Thyroid gland (tissue), 4 donors: ENCODE measurements around the gene UBL4B. TPM values are rescaled to one million over a fixed set of nuclear protein-coding genes. Genes with fewer than 3 reads are reported as not detected.
A peak's percentile ranks its signal among the peaks of the same experiment; 100 is the strongest.

Experiments used
- DNase-seq, 2 donors: peaks; one replicate each; pipeline ENCODE4 v3.0.0-alpha.2; 2019
- H3K27ac ChIP-seq, 3 donors: fragments of 200-600 bp; sonication (generic); 1 replicate in 2 of 3; 2 replicates in 1 of 3; pipeline ENCODE4 v1.5.1; 2016 to 2019; ENCODE audit warnings: mild to moderate bottlenecking in 1 of 3, moderate library complexity in 1 of 3
- H3K27me3 ChIP-seq: fragments of 200-600 bp; sonication (generic); one replicate; pipeline ENCODE4 v1.5.1; 2019
- H3K36me3 ChIP-seq, 2 donors: fragments of 200-600 bp; sonication (generic); one replicate each; pipeline ENCODE4 v1.5.1; 2016 to 2019
- H3K4me1 ChIP-seq, 2 donors: fragments of 200-600 bp; sonication (generic); one replicate each; pipeline ENCODE4 v1.5.1; 2017 to 2019
- H3K4me3 ChIP-seq, 3 donors: fragments of 200-600 bp; sonication (generic); replicated peaks in 1 of 3; 1 replicate in 2 of 3; 2 replicates in 1 of 3; pipeline ENCODE4 v1.5.1; 2016; ENCODE audit warnings: mild to moderate bottlenecking in 1 of 3
- H3K9me3 ChIP-seq: fragments of 200-600 bp; sonication (generic); one replicate; pipeline ENCODE4 v1.5.1; 2017
- POLR2A ChIP-seq, 2 donors: fragments of 450-650 bp; IDR thresholded peaks; one replicate each; pipeline ENCODE4 v1.6.1; 2017; ENCODE audit warnings: antibody characterized with exemption in 2 of 2, mild to moderate bottlenecking in 2 of 2, moderate library complexity in 1 of 2
- WGBS, 2 donors: methylation state at CpG; one replicate each; pipeline ENCODE4 v1.1.5; 2017; 5-methylcytosine and 5-hydroxymethylcytosine counted together
- intact Hi-C: fragments of 100-400 bp; cut with DNase I; formaldehyde crosslinking; loops from one replicate; pipeline ENCODE4 v1.15.1; 2023
- total RNA-seq, 4 donors: library from RNA; depleted of rRNA; stranded (reverse); fragments of >200 nt; gene quantifications; one replicate each; pipeline ENCODE4 v1.2.3, GENCODE V29; 2016
- TF ChIP-seq, protein P1 (sequence below), 6 experiments: fragments of 200-600 bp in 3 of 6; fragments of 450-650 bp in 3 of 6; sonication (generic) in 3 of 6; IDR thresholded peaks; one replicate each; pipeline ENCODE4 v1.5.1; 2016 to 2019; ENCODE audit warnings: antibody characterized with exemption in 6 of 6, mild to moderate bottlenecking in 2 of 6, inconsistent platforms in 1 of 6, moderate library complexity in 1 of 6

UBL4B gene
- total RNA-seq, 4 donors from 2014 or later, result 0.27 TPM; not detected in 3

DNA sequence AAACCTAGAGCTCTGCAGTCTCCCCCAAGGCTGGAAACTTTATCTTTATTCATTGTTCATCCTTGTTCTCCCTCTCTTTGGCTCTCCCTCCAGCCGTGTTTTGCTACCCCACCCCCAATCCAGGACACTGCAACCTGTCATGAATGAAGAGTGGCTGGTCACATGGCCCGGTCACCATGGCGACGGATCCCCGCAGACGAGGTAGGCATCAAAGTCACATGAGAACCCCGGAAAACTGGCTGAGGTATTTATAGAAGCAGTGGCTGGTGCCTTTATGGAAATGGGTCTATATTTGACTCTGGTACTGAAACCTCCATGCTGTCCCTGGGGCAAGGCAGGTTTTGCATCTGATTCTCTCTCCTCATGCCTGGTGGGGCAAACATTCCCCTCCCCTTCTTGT lies 24.7 kb downstream of the UBL4B start:
- no peak for DNase-seq
- intact Hi-C loops, result no loop called here
- no peaks in the 10 kb centered on the region for H3K9me3 ChIP-seq
- no peak overlapping the region for H3K27ac ChIP-seq
- no peaks in the 10 kb centered on the region for H3K36me3 ChIP-seq
- H3K4me1 ChIP-seq, result no peaks in the 10 kb centered on the region
- 1 to 2% methylated on average over 7 of the region's 7 CpGs for WGBS, 2 donors
- no peak overlapping the region for H3K4me3 ChIP-seq
- TF ChIP-seq, protein P1, sequence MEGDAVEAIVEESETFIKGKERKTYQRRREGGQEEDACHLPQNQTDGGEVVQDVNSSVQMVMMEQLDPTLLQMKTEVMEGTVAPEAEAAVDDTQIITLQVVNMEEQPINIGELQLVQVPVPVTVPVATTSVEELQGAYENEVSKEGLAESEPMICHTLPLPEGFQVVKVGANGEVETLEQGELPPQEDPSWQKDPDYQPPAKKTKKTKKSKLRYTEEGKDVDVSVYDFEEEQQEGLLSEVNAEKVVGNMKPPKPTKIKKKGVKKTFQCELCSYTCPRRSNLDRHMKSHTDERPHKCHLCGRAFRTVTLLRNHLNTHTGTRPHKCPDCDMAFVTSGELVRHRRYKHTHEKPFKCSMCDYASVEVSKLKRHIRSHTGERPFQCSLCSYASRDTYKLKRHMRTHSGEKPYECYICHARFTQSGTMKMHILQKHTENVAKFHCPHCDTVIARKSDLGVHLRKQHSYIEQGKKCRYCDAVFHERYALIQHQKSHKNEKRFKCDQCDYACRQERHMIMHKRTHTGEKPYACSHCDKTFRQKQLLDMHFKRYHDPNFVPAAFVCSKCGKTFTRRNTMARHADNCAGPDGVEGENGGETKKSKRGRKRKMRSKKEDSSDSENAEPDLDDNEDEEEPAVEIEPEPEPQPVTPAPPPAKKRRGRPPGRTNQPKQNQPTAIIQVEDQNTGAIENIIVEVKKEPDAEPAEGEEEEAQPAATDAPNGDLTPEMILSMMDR (IDR thresholded peaks at IDR 0.05), result no peak
- no peak for TF ChIP-seq POLR2A (IDR thresholded peaks at IDR 0.05)
- no peaks in the 10 kb centered on the region for H3K27me3 ChIP-seq

DNA sequence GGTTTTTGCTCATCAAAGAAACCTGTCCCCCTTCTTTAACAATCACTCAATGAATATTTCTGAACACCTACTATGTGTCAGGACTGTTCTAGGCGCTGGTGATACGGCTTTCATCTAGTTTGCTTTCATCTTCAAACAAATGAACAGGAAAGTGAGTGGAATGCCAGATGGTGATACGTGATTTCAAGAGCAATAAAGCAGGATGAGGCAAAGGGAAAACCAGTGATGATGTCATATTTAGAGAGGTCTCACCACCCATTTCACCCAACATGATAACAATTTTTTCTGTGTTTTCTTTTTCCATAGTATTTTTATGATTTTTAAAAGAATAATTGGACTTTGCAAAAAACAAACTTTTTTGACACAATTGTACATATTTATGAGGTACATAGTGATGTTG lies 26.7 kb downstream of the UBL4B start:
- TF ChIP-seq, protein P1 (IDR thresholded peaks at IDR 0.05), result no peak
- no peak for TF ChIP-seq POLR2A (IDR thresholded peaks at IDR 0.05)
- WGBS, 2 donors, result 73 to 80% methylated on average over 3 of the region's 3 CpGs

DNA sequence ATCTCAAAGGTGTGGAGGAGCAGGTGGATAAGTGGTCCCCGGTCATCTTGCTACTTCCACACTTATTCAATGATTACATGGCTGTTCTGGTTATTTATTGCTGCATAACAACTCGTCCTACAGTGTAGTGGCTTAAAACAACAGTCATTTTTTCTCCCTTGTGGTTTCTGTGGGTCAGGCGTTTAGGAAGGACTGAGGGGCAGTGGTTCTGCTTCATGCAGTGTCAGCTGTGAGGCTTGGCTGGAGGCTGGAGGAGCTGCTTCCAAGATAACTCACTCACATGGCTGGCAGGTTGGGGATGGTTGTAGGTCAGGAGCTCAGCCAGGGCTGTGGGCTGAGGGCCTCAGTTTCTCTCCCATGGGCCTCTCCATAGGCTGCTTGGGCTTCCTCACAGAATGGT lies 32.1 kb downstream of the UBL4B start:
- WGBS, 2 donors, result 38 to 48% methylated on average over 3 of the region's 3 CpGs
- H3K4me3 ChIP-seq, result no peak overlapping the region
- no peaks in the 10 kb centered on the region for H3K4me1 ChIP-seq
- no peak for DNase-seq
- TF ChIP-seq, protein P1 (IDR thresholded peaks at IDR 0.05), result no peak
- TF ChIP-seq POLR2A (IDR thresholded peaks at IDR 0.05), result no peak
- no peaks in the 10 kb centered on the region for H3K36me3 ChIP-seq
- H3K27me3 ChIP-seq, result peaks cover 3% of the 10 kb centered on the region
- H3K9me3 ChIP-seq, result no peaks in the 10 kb centered on the region
- intact Hi-C loops, result no loop called here
- H3K27ac ChIP-seq, result no peak overlapping the region

More for the DNA sequence above, 26.7 kb downstream of the UBL4B start:
- no peak for DNase-seq
- H3K4me3 ChIP-seq, result no peak overlapping the region
- H3K36me3 ChIP-seq, result no peaks in the 10 kb centered on the region
- intact Hi-C loops, result no loop called here
- H3K4me1 ChIP-seq, result no peaks in the 10 kb centered on the region
- H3K9me3 ChIP-seq, result no peaks in the 10 kb centered on the region
- H3K27ac ChIP-seq, result no peak overlapping the region
- peaks cover 3% of the 10 kb centered on the region for H3K27me3 ChIP-seq

DNA sequence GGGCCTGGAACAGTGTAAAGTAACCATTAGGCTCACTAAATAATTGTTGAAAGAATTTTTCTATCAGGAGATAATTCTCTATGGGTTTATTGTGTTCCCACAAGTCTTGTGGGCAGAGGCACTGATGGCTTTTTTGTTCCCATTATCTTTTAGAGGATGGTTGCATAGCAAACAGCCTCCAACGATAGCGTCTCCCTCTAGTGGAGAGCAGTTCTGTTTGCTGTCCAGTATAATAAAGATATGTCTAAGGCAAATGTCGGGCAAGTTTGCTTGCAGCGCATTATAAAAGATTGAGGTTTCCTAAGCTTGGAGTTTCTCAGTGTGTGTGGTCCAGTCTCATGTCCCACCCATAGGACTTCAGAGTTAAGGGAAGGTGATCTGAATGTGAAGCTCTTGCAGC lies 36.7 kb downstream of the UBL4B start:
- Histone ChIP-seq H3K4me3 (no peak overlapping the region), H3K27me3 (no peaks in the 10 kb centered on the region), H3K36me3 (no peaks in the 10 kb centered on the region), H3K4me1 (peaks cover 0 to 11% of the 10 kb centered on the region in 2 donors), H3K27ac (no peak overlapping the region), H3K9me3 (no peaks in the 10 kb centered on the region)
- no peak for TF ChIP-seq POLR2A (IDR thresholded peaks at IDR 0.05)
- TF ChIP-seq, protein P1 (IDR thresholded peaks at IDR 0.05), result no peak
- DNase-seq, result no peak
- 43 to 55% methylated on average over 4 of the region's 4 CpGs for whole genome bisulfite sequencing, 2 donors
- intact Hi-C loops, result no loop called here

DNA sequence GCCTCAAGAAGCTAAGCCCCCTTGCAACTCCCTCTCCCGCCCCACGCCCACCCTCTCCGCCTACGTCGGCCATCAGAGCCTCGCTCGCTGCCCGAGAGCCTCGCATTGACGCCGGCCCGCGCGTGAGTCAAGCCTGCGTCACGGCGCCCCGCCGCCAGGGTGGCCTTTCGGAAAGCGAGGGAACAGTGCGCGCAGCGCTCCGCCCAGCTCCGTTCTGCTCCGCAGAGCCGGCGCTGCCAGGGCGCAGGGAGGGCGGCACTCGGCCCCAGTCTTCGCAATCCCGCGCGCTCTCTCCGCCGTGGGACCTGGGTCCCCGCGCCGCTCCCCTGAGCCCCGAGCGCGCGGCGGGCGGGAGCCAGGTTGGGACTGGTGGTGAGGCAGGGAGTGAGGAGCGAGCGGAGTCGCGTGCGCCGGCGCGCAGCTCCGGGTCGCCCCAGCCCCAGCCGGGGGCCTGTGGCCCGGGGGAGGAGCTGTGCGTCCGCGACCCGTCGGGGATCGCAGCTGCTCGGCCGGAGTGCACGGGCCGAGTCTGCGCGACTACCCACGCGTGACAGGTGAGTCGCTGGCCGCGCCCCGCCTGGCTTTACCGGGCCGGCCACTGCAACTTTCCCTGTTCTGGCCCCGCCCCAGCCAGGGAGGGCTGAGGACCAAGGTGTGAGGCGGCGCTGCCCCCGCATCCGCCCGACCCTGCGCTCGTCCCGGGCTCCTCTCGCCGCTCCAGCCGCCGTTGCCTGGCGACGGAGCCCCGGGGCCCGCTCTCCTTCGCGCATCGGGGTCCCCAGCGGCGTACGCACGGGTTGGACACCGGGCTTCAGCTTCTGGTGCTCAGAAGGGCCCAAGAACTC lies 38.3 kb downstream of the UBL4B start, which contains the start of gene SLC6A17:
Gene SLC6A17, plus strand, starts transcription at position 165 of the 845 bp plus-strand sequence. CDS start 16,436 bp downstream, outside the sequence.
- no peaks in the 10 kb centered on the region for H3K9me3 ChIP-seq
- H3K27me3 ChIP-seq, result no peaks in the 10 kb centered on the region
- intact Hi-C loops, result no loop called here
- no peak for TF ChIP-seq POLR2A (IDR thresholded peaks at IDR 0.05)
- TF ChIP-seq, protein P1 (IDR thresholded peaks at IDR 0.05), result peak in 1 of 6 experiments; percentile 12
- H3K4me1 ChIP-seq, result peaks cover 0 to 11% of the 10 kb centered on the region in 2 donors
- peak; percentile 19 to 25 for DNase-seq
- no peak within 1 kb of the TSS for H3K4me3 ChIP-seq
- H3K27ac ChIP-seq, result no peak within 1 kb of the TSS
- no peaks in the 10 kb centered on the region for H3K36me3 ChIP-seq
- WGBS, 2 donors, result 0 to 1% methylated on average over 29 to 35 of the region's 104 CpGs
